Measurements from ENCODE around the gene GPHN. TPM values are rescaled to one million over a fixed set of nuclear protein-coding genes. Genes with fewer than 3 reads are reported as not detected.

The GPHN gene
- polyA plus RNA-seq, 1 of the 3 experiments (the other 2 are of a cell fraction): 6.9 TPM

- no peaks in the 10 kb centered on the region for H3K9me2 ChIP-seq
- no peaks in the 10 kb centered on the region for H4K20me1 ChIP-seq (ENCODE audit: insufficient read depth)
- no peaks in the 10 kb centered on the region for H3K9me3 ChIP-seq
- POLR2A ChIA-PET: no interaction called here
- no peak overlapping the region for H3K9ac ChIP-seq
- no peaks in the 10 kb centered on the region; a peak in 1 of 4 replicates for H3K4me1 ChIP-seq (ENCODE audit: control insufficient read depth in 1 of 2, insufficient read depth in 2 of 2, low read depth in 1 of 2, low read length in 1 of 2)
- no peak overlapping the region for H3K4me2 ChIP-seq
- no peaks in the 10 kb centered on the region for H3K27me3 ChIP-seq (ENCODE audit: insufficient read depth)
- WGBS (ENCODE audit: low lambda C conversion rate): 90% methylated on average over 2 of the region's 2 CpGs
- no peak overlapping the region for H3K4me3 ChIP-seq (ENCODE audit: low read depth in 2 of 2, low read length in 1 of 2)
- H3K27ac ChIP-seq (ENCODE audit: low read depth in 2 of 2, low read length in 1 of 2): no peak overlapping the region
- no peaks in the 10 kb centered on the region for H3K36me3 ChIP-seq (replicated peaks in 1 of 2; ENCODE audit: control insufficient read depth in 1 of 2, insufficient read depth in 2 of 2, low read length in 1 of 2)
- peak; percentile 31 for DNase-seq
- no peak overlapping the region; the same call in 1 of the 2 replicates for H2AFZ ChIP-seq (ENCODE audit: low read depth)
- no peaks in the 10 kb centered on the region for H3K79me2 ChIP-seq (ENCODE audit: insufficient read depth)
- no peaks in the 10 kb centered on the region for H3F3A ChIP-seq (replicated peaks; ENCODE audit: insufficient read depth)
- TF ChIP-seq NFIC (IDR thresholded peaks at IDR 0.05; ENCODE audit: borderline replicate concordance): no peak
- no peak for TF ChIP-seq JUND (IDR thresholded peaks at IDR 0.05)
- TF ChIP-seq TEAD4 (IDR thresholded peaks at IDR 0.05; ENCODE audit: borderline replicate concordance, insufficient read depth): no peak
- TF ChIP-seq, protein P1, sequence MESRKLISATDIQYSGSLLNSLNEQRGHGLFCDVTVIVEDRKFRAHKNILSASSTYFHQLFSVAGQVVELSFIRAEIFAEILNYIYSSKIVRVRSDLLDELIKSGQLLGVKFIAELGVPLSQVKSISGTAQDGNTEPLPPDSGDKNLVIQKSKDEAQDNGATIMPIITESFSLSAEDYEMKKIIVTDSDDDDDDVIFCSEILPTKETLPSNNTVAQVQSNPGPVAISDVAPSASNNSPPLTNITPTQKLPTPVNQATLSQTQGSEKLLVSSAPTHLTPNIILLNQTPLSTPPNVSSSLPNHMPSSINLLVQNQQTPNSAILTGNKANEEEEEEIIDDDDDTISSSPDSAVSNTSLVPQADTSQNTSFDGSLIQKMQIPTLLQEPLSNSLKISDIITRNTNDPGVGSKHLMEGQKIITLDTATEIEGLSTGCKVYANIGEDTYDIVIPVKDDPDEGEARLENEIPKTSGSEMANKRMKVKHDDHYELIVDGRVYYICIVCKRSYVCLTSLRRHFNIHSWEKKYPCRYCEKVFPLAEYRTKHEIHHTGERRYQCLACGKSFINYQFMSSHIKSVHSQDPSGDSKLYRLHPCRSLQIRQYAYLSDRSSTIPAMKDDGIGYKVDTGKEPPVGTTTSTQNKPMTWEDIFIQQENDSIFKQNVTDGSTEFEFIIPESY (IDR thresholded peaks at IDR 0.05; ENCODE audit: borderline replicate concordance, low read depth): no peak
- no peak for TF ChIP-seq EZH2phosphoT487 (IDR thresholded peaks at IDR 0.05; ENCODE audit: borderline replicate concordance, low read depth)
- TF ChIP-seq CTCF (IDR thresholded peaks at IDR 0.05): peak; percentile 67
- peak; percentile 54 for TF ChIP-seq RAD21 (IDR thresholded peaks at IDR 0.05; ENCODE audit: low read length)
- peak; percentile 50 for TF ChIP-seq SMC3 (IDR thresholded peaks at IDR 0.05; ENCODE audit: low read depth, low read length)
- no peak for TF ChIP-seq MEF2A (IDR thresholded peaks at IDR 0.05; ENCODE audit: borderline replicate concordance, low read depth)
- CTCF ChIA-PET: interaction anchor here (0.6 to 2.0 kb wide), 7 partner anchors 12 to 510 kb away, joined by 3 to 9 read pairs (median 5); no protein-coding TSS in a partner anchor
These were observed 238.5 kb downstream of the GPHN start for GRCh38 chr14:66746316-66747006.

DNA sequence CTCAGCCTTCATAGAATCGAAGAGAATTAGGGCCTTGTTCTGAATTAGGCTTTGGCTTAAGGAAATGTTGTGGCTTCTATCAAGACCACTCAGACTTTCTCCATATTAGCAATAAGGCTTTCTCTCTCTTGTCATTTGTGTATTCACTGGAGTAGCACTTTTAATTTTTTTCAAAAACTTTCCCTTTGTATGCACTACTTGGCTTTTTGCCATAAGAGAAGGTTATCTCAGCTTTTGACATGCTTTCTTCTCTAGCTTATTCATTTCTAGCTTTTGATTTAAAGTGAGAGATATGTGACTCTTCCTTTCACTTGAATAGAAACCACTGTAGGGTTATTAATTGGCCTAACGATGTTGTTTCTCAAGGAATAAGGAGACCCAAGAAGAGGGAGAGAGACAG lies 244.2 kb downstream of the GPHN start:
- Histone ChIP-seq H2AFZ (ENCODE audit: low read depth) (no peak overlapping the region), H3K4me3 (ENCODE audit: low read depth in 2 of 2, low read length in 1 of 2) (no peak overlapping the region), H3K9me2 (no peaks in the 10 kb centered on the region), H3K27me3 (ENCODE audit: insufficient read depth) (no peaks in the 10 kb centered on the region), H3K9me3 (no peaks in the 10 kb centered on the region), H3K9ac (no peak overlapping the region), H3K36me3 (replicated peaks in 1 of 2; ENCODE audit: control insufficient read depth in 1 of 2, insufficient read depth in 2 of 2, low read length in 1 of 2) (no peaks in the 10 kb centered on the region), H3K4me2 (no peak overlapping the region), H3K4me1 (ENCODE audit: control insufficient read depth in 1 of 2, insufficient read depth in 2 of 2, low read depth in 1 of 2, low read length in 1 of 2) (no peaks in the 10 kb centered on the region), H3F3A (replicated peaks; ENCODE audit: insufficient read depth) (no peaks in the 10 kb centered on the region), H4K20me1 (ENCODE audit: insufficient read depth) (no peaks in the 10 kb centered on the region), H3K27ac (ENCODE audit: low read depth in 2 of 2, low read length in 1 of 2) (no peak overlapping the region), H3K79me2 (ENCODE audit: insufficient read depth) (no peaks in the 10 kb centered on the region)
- ChIA-PET CTCF (interaction anchor here (1.0 kb wide), 1 partner anchor 58 kb away, joined by 4 read pairs; no protein-coding TSS in a partner anchor), POLR2A (no interaction called here)
- WGBS (ENCODE audit: low lambda C conversion rate): 82% methylated on average over 2 of the region's 2 CpGs
- no peak for DNase-seq
- TF ChIP-seq EP300 (IDR thresholded peaks at IDR 0.05; ENCODE audit: borderline replicate concordance in 1 of 2, low read depth in 1 of 2, low read length in 1 of 2): no peak
- TF ChIP-seq MEF2A (IDR thresholded peaks at IDR 0.05; ENCODE audit: borderline replicate concordance, low read depth): no peak
- TF ChIP-seq POLR2AphosphoS5 (IDR thresholded peaks at IDR 0.05; ENCODE audit: low read depth, low read length): no peak
- no peak for TF ChIP-seq JUND (IDR thresholded peaks at IDR 0.05)
- TF ChIP-seq ELF1 (IDR thresholded peaks at IDR 0.05): no peak
- no peak for TF ChIP-seq EZH2phosphoT487 (IDR thresholded peaks at IDR 0.05; ENCODE audit: borderline replicate concordance, low read depth)
- no peak for TF ChIP-seq TAF1 (IDR thresholded peaks at IDR 0.05; ENCODE audit: borderline replicate concordance, low read depth, low read length)
- no peak for TF ChIP-seq CHD2 (IDR thresholded peaks at IDR 0.05; ENCODE audit: low read length, partially characterized antibody)
- TF ChIP-seq, protein P1 (IDR thresholded peaks at IDR 0.05; ENCODE audit: borderline replicate concordance, low read depth): no peak
- TF ChIP-seq SMC3 (IDR thresholded peaks at IDR 0.05; ENCODE audit: low read depth, low read length): no peak
- TF ChIP-seq, protein P2, sequence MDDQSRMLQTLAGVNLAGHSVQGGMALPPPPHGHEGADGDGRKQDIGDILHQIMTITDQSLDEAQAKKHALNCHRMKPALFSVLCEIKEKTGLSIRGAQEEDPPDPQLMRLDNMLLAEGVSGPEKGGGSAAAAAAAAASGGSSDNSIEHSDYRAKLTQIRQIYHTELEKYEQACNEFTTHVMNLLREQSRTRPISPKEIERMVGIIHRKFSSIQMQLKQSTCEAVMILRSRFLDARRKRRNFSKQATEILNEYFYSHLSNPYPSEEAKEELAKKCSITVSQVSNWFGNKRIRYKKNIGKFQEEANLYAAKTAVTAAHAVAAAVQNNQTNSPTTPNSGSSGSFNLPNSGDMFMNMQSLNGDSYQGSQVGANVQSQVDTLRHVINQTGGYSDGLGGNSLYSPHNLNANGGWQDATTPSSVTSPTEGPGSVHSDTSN (IDR thresholded peaks at IDR 0.05): no peak
- no peak for TF ChIP-seq RCOR1 (IDR thresholded peaks at IDR 0.05; ENCODE audit: low read length)
- TF ChIP-seq YY1 (IDR thresholded peaks at IDR 0.05; ENCODE audit: low read depth): no peak
- no peak for TF ChIP-seq GATA2 (CRISPR knock-in tag; IDR thresholded peaks at IDR 0.05)
- no peak for TF ChIP-seq RXRA (IDR thresholded peaks at IDR 0.05; ENCODE audit: borderline replicate concordance, low read depth)
- no peak for TF ChIP-seq FOXJ3 (CRISPR knock-in tag; IDR thresholded peaks at IDR 0.05)

Data from SK-N-SH (cell line).